Activated naive CD4-positive, alpha-beta T cell treated with anti-CD3 and anti-CD28 coated beads, Interleukin-2, amount 50 U/mL, for 72 hours (primary cell): Measurements from ENCODE around the gene EPB41L1. TPM values are rescaled to one million over a fixed set of nuclear protein-coding genes. Genes with fewer than 3 reads are reported as not detected.

Source experiments
- ATAC-seq, 2 donors: fragments of 150-1000 bp; cut with Tn5 transposase; 2 replicates each; pipeline ENCODE4 v1.10.0; 2021; ENCODE audit warnings: mild to moderate bottlenecking in 2 of 2, moderate library complexity in 2 of 2
- DNase-seq, 2 donors: peaks; one replicate each; pipeline ENCODE4 v3.0.0; 2021 to 2022; ENCODE audit warnings: low spot score in 2 of 2
- H3K27ac Mint-ChIP-seq, 2 donors: one replicate each; pipeline ENCODE4 v1.8.0; 2022; ENCODE audit warnings: mild to moderate bottlenecking in 2 of 2, mixed read lengths in 2 of 2
- H3K36me3 Mint-ChIP-seq, 2 donors: one replicate each; pipeline ENCODE4 v1.8.0; 2022; ENCODE audit warnings: mixed read lengths in 2 of 2
- H3K9me3 Mint-ChIP-seq, 2 donors: one replicate each; pipeline ENCODE4 v1.8.0; 2022; ENCODE audit warnings: mixed read lengths in 2 of 2
- total RNA-seq, 2 donors: library from RNA; stranded (reverse); gene quantifications; one replicate each; pipeline ENCODE4 v1.2.3, GENCODE V29; 2022

EPB41L1 gene
- total RNA-seq, 2 donors from 2014 or later: 0.20 to 0.93 TPM

DNA sequence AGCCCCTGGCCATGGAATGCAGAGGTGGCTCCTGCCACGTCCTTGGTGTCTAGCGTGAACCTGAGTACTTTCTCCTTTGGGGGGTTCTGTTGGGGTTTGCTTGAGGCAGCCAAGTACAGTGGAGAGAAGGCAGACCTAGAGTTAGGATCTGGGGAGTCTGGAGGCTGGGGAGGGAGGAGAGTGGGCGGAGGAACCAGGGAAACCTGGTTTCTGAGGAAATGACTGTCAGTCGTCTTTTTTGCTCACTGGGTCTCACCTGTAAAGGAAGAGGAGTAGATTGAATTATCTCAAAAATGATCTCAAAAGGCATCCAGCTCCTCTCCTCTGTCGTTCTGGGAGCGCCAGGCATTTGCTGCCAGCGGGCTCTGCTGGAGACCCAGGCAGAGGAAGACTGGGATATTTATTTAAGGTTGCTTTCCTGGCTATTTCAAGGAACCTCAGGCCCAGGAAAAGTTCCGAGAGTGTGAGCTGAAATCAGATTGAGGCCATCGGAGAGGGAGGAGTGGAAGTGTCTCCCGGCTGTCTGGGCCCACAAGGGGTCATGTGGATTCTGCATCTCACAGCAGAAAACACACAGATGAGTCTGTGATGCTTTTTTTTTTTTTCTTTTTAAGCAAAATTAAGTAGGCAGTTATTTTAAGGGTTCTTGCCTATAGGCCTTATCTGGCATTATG, 16.1 kb downstream of the EPB41L1 start:
- DNase-seq: no peak
- Mint-ChIP-seq H3K27ac (no peak overlapping the region), H3K9me3 (no peaks in the 10 kb centered on the region), H3K36me3 (no peaks in the 10 kb centered on the region)
- ATAC-seq: no peak

GRCh38 chr20:36173451-36173933, 19.0 kb downstream of the EPB41L1 start:
- H3K27ac Mint-ChIP-seq: no peak overlapping the region
- ATAC-seq: peak; percentile 32 to 33
- H3K36me3 Mint-ChIP-seq: no peaks in the 10 kb centered on the region
- no peak for DNase-seq
- H3K9me3 Mint-ChIP-seq: no peaks in the 10 kb centered on the region

GRCh38 chr20:36175016-36175415, 20.5 kb downstream of the EPB41L1 start:
- H3K9me3 Mint-ChIP-seq: no peaks in the 10 kb centered on the region
- no peak for ATAC-seq

GRCh38 chr20:36175475-36175995, 21.0 kb downstream of the EPB41L1 start:
- Mint-ChIP-seq H3K36me3 (no peaks in the 10 kb centered on the region), H3K27ac (no peak overlapping the region), H3K9me3 (no peaks in the 10 kb centered on the region)
- DNase-seq (no peak), ATAC-seq (no peak)

More at GRCh38 chr20:36175016-36175415, 20.5 kb downstream of the EPB41L1 start:
- Mint-ChIP-seq H3K36me3 (no peaks in the 10 kb centered on the region), H3K27ac (no peak overlapping the region)
- DNase-seq: no peak

DNA sequence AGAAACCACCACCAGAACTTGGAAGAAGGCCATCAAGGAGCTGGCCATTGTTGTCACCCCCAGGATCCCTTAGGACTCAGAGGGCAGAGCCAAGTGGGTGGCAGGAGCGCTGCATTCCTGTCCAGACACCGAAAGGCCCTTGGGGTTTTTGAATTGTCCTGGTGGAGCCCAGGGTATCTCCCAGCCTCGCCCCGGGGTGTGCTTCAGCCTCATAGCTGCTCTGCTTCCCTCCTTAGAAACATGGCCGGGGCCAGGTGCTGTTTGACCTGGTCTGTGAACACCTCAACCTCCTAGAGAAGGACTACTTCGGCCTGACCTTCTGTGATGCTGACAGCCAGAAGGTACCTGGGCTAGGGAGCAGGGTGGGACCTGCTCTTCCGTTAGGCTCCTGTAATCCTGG, 23.2 kb downstream of the EPB41L1 start:
- DNase-seq (no peak), ATAC-seq (no peak)
- Mint-ChIP-seq H3K27ac (no peak overlapping the region), H3K36me3 (no peaks in the 10 kb centered on the region), H3K9me3 (no peaks in the 10 kb centered on the region)

DNA sequence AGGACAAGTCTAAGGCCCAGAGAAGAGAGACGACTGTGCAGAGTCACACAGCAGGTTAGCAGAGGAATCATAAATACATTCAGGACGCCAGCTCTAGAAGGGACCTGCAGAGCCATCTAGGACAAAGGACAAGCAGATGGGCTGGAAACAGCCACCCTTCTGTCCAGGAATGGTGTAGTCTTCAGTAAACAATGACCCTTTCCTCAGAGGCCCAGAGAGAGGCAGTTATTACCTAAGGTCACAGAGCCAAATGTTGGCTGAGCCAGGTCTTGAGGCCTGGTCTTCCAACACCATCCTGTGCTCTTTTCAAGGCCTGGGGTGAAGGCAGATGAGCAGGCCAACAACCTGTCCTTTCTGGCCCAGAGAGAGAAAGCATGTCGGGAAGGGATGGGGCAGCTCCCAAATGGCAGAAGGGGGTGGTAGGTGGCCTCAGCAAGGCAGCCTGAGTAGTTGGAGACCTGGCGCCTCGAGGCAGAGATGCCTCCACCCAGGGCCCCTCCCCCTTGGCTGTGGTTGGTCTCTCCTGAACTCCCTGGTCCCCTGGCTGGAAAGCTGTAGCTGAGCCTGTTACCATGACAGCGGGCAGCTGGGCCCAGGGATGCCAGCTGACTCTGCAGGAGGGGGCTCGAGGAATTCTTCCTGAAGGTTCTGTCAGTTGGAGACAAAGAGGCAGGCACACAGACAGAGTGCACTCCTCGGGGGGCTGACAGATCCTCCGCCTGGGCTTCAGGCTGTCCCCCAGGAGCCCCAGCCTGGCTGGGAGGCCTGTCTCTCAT, 24.8 kb downstream of the EPB41L1 start:
- Mint-ChIP-seq H3K36me3 (no peaks in the 10 kb centered on the region), H3K9me3 (no peaks in the 10 kb centered on the region), H3K27ac (no peak overlapping the region)
- DNase-seq (no peak), ATAC-seq (no peak)

GRCh38 chr20:36180323-36180722, 25.8 kb downstream of the EPB41L1 start:
- DNase-seq (no peak), ATAC-seq (no peak)
- Mint-ChIP-seq H3K36me3 (no peaks in the 10 kb centered on the region), H3K27ac (no peak overlapping the region), H3K9me3 (no peaks in the 10 kb centered on the region)

DNA sequence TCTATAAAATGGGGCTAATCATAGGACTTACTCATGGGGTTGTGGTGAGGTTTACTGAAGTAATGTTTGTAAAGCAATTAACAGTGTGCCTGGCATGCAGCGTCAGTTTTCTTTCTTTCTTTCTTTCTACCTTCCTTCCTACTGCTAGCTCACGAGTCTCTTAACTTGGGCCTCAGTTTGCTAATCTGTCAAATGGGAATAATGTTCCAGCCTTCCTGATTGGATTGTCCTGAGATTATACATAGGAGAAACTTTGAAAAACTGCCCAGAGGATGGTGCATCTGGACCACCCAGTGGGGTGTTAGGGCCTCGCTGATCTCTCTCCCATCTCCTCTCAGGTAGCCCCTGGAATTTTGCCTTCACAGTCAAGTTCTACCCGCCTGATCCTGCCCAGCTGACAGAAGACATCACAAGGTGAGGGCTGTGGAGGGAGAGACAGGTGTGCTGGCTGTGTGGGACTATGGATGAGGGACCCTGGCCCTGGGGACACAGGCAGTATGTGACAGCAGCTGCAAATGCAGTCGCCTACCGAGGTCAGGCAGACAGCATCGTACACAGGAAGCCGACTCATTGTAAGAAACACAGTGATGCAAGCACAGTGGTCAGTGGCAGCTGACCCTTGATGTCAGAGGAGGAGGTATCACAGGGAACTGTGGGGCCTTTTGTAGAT, 27.5 kb downstream of the EPB41L1 start:
- H3K36me3 Mint-ChIP-seq: no peaks in the 10 kb centered on the region
- no peaks in the 10 kb centered on the region for H3K9me3 Mint-ChIP-seq
- peak overlapping the region in 1 of 2 donors; percentile 33 for H3K27ac Mint-ChIP-seq
- peak in 1 of 2 donors; percentile 55 for ATAC-seq
- DNase-seq: no peak

- peak overlapping the region in 1 of 2 donors; percentile 33 for H3K27ac Mint-ChIP-seq
- DNase-seq (no peak), ATAC-seq (no peak)
- H3K36me3 Mint-ChIP-seq: no peaks in the 10 kb centered on the region
- H3K9me3 Mint-ChIP-seq: no peaks in the 10 kb centered on the region
Measured at GRCh38 chr20:36182604-36183154, 28.1 kb downstream of the EPB41L1 start.

GRCh38 chr20:36183155-36183944, 28.8 kb downstream of the EPB41L1 start:
- H3K27ac Mint-ChIP-seq: no peak overlapping the region
- ATAC-seq (no peak), DNase-seq (no peak)
- no peaks in the 10 kb centered on the region for H3K9me3 Mint-ChIP-seq
- no peaks in the 10 kb centered on the region for H3K36me3 Mint-ChIP-seq

DNA sequence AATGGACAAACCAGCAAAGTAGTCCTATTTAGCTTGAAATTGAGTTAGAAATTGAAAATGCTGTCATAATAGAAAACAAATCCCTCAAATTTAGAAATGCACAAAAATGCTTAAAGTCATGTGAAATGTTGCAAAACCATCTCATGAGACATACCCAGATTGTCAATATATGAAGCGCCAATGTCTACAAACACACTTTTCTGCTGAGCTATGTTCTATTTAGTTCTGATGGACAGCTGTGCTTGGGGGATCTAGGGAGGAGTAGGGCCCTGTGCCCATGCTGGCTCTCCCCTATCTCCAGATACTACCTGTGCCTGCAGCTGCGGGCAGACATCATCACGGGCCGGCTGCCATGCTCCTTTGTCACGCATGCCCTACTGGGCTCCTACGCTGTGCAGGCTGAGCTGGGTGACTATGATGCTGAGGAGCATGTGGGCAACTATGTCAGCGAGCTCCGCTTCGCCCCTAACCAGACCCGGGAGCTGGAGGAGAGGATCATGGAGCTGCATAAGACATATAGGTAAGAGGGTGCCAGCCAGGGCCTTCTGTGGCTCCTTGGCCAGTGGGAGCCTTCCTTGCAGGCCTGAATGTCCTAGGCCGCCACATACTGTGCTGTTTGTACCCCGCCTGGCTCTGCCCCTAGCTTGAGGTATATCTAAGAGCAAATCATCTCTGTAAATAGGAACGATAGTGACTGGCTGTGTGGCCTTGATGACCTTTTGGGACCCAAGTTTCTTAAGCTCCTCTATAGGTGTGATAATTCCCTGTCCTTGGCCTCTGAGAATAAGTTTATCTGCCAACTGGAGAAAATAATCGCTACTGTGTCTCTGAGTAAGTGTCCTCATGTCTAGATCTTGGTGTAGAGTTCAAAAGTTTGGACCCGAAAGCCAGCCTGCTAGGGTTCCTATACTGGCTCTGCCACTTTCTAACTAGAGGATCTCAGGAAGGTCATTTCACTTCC, 30.6 kb downstream of the EPB41L1 start:
- no peaks in the 10 kb centered on the region for H3K36me3 Mint-ChIP-seq
- no peak for ATAC-seq
- H3K27ac Mint-ChIP-seq: no peak overlapping the region
- no peak for DNase-seq
- no peaks in the 10 kb centered on the region for H3K9me3 Mint-ChIP-seq

DNA sequence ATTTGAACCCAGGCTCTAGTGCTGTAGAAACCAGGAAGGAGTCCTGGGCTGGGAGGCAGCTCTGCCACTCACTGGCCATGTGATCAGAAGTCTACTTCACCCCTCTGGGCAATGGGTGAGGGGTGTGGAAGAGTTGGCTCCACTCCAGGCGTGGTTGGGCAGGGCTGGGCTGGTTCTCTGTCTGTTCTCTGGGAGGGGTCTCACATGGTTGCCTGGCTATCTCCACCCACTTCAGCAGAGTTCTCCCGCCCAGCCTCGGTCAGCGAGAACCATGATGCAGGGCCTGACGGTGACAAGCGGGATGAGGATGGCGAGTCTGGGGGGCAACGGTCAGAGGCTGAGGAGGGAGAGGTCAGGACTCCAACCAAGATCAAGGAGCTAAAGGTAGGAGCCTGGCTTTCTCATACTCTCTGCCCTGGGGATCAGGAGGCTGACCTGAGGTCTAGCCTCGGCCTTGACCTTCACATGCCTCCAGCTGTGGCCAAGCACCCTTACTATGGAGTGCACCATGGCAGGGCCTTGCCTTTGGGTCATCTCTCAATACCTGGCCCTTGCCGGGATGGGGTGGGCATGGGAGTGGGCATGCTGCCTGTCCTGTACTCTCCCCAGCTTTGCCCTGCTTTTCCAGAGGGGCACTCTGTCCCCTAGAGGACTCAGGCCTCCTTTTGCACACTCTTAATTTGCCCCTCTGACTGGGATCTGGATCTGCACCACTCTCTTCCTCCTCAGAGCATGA, 39.6 kb downstream of the EPB41L1 start:
- Mint-ChIP-seq H3K36me3 (no peaks in the 10 kb centered on the region), H3K9me3 (no peaks in the 10 kb centered on the region), H3K27ac (no peak overlapping the region)
- ATAC-seq: no peak
- no peak for DNase-seq

DNA sequence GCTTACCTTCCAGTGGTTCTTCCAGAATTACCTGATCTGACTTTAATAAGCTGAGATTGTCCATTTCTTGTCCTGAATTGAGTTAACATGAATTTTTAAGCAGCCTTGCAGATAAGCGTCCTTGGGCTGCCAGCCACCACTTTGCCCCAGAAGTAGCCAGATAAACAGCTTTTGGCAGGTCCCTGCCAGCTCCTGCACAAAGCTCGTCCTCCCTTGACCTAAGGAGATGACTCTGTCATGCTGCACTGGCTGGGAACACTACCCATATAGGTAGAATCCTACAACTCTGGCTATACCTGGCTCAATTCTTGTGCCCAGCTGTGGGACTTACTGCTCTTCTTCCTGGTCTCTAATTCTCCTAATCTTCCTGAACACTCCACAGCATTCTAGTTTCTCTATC, 42.1 kb downstream of the EPB41L1 start:
- no peaks in the 10 kb centered on the region for H3K9me3 Mint-ChIP-seq

GRCh38 chr20:36197271-36197670, 42.7 kb downstream of the EPB41L1 start:
- no peaks in the 10 kb centered on the region for H3K36me3 Mint-ChIP-seq
- ATAC-seq (no peak), DNase-seq (no peak)
- no peak overlapping the region for H3K27ac Mint-ChIP-seq
- no peaks in the 10 kb centered on the region for H3K9me3 Mint-ChIP-seq

More for the DNA sequence above, 42.1 kb downstream of the EPB41L1 start:
- DNase-seq (no peak), ATAC-seq (no peak)
- H3K36me3 Mint-ChIP-seq: no peaks in the 10 kb centered on the region
- no peak overlapping the region for H3K27ac Mint-ChIP-seq
